Measurements from ENCODE around the gene MARCHF10. TPM values are rescaled to one million over a fixed set of nuclear protein-coding genes. Genes with fewer than 3 reads are reported as not detected.

Gene MARCHF10
- total RNA-seq, 6 donors from 2014 or later, result 0.72 to 7.2 (median 3.2) TPM

DNA sequence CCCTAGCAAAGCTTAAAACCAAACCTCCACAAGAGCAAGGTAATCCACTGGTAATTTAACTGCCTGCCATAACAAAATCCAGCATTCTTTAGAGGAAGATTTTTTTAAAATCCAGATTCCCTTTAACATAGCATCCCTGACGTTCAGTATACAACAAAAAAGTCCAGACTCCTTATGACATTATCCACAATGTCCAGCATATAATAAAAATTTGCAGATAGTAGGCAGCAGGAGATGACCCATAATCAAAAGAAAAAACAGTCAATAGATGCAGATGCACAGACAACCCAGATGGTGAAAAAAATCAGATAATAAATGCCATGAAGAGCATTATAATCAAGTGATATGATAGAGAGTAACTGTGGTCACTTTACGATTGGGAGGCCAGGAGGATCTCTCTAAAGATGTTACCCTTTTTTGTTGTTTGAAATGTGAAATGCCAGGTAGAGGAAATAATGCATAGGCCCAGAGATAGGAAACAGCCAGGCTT lies 147.4 kb downstream of the MARCHF10 start:
- WGBS, 2 donors, result 95 to 96% methylated on average over 2 of the region's 2 CpGs

DNA sequence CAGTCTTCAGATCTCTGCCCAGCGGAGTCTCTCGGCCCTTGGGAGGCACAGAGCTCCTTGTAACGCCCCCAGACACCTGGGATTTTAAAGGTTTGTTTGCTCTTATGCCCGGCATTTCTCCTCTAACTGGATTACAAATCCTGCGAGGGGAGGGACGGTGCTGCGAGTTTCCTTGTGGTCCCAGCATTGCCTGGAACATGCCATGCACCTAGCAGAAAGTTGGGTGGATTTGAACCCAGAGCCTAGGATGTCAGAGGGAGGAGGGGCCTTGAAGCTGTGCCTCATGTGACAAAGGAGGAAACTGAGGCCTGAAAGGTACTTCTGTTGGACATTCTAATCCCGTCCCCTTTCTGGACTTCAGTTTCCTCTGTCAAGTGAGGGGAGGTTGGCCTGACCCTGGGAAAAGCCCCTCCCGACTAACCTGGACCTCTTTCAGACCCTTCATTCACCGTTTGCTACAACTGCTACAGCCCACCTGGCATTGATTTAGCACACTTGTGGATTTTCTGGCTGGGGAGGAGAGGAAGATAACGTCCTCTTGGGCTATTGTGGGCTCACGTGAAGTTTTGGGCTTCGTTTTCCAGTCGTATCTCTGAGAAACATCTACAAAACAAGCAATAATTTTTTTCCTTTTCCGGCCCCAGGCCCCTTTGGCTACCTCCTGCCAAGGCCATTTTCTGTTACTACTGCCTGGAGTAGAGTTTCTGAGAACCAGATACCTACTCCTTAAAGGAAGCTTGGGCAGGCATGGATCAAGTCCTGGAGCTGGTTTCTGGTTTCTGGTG lies 149.8 kb downstream of the MARCHF10 start:
- H3K4me3 ChIP-seq, result no peak overlapping the region
- H3K27ac ChIP-seq, result no peak overlapping the region
- peaks cover 9 to 16% (median 12%) of the 10 kb centered on the region in 4 donors for H3K4me1 ChIP-seq
- no peak for ATAC-seq (ENCODE audit: low FRiP score in 2 of 2)
- WGBS, 2 donors, result 80 to 92% methylated on average over 15 of the region's 15 CpGs
- H3K9me3 ChIP-seq, result peaks cover 0 to 9% (median 0%) of the 10 kb centered on the region in 4 donors
- no peak for TF ChIP-seq POLR2A (IDR thresholded peaks at IDR 0.05)
- TF ChIP-seq EP300 (IDR thresholded peaks at IDR 0.05), result no peak
- TF ChIP-seq, protein P1, sequence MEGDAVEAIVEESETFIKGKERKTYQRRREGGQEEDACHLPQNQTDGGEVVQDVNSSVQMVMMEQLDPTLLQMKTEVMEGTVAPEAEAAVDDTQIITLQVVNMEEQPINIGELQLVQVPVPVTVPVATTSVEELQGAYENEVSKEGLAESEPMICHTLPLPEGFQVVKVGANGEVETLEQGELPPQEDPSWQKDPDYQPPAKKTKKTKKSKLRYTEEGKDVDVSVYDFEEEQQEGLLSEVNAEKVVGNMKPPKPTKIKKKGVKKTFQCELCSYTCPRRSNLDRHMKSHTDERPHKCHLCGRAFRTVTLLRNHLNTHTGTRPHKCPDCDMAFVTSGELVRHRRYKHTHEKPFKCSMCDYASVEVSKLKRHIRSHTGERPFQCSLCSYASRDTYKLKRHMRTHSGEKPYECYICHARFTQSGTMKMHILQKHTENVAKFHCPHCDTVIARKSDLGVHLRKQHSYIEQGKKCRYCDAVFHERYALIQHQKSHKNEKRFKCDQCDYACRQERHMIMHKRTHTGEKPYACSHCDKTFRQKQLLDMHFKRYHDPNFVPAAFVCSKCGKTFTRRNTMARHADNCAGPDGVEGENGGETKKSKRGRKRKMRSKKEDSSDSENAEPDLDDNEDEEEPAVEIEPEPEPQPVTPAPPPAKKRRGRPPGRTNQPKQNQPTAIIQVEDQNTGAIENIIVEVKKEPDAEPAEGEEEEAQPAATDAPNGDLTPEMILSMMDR (IDR thresholded peaks at IDR 0.05), result no peak
- no peak for TF ChIP-seq POLR2AphosphoS5 (IDR thresholded peaks at IDR 0.05)
- DNase-seq, result no peak
- H3K36me3 ChIP-seq, result no peaks in the 10 kb centered on the region
- H3K27me3 ChIP-seq, result no peaks in the 10 kb centered on the region

More for the DNA sequence above, 147.4 kb downstream of the MARCHF10 start:
- ATAC-seq (ENCODE audit: low FRiP score in 2 of 2) (no peak), DNase-seq (no peak)
- peaks cover 0 to 4% (median 0%) of the 10 kb centered on the region in 4 donors for H3K36me3 ChIP-seq
- H3K27me3 ChIP-seq, result no peaks in the 10 kb centered on the region
- TF ChIP-seq, protein P1 (IDR thresholded peaks at IDR 0.05), result no peak
- no peak for TF ChIP-seq EP300 (IDR thresholded peaks at IDR 0.05)
- no peak for TF ChIP-seq POLR2AphosphoS5 (IDR thresholded peaks at IDR 0.05)
- TF ChIP-seq POLR2A (IDR thresholded peaks at IDR 0.05), result no peak
- no peaks in the 10 kb centered on the region for H3K4me1 ChIP-seq
- H3K9me3 ChIP-seq, result peaks cover 0 to 9% (median 0%) of the 10 kb centered on the region in 4 donors
- H3K27ac ChIP-seq, result no peak overlapping the region
- H3K4me3 ChIP-seq, result no peak overlapping the region

DNA sequence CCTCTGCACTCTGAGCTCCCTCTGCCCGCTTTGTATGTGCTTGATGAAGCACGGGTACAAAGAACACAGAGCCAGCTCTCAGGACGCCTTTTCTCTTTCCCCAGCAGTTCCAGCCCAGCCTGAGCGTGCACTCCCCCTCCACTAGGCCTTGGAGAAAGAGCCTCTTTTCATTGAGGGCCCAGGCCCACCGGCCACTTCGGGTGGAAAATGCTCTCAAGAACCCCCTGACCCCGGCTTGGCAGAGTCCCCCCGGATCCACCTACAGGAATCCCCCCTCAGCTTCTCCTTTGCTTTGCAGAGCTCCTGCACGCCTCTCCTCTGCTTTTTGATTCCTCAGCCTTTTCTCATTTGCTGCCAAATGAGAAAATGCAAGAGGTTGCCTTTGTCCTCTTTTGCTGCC lies 150.4 kb downstream of the MARCHF10 start:
- peaks cover 0 to 9% (median 0%) of the 10 kb centered on the region in 4 donors for H3K9me3 ChIP-seq
- 92% methylated on average over 9 of the region's 9 CpGs for WGBS, 2 donors
- H3K36me3 ChIP-seq, result no peaks in the 10 kb centered on the region
- no peaks in the 10 kb centered on the region for H3K27me3 ChIP-seq
- DNase-seq (no peak), ATAC-seq (ENCODE audit: low FRiP score in 2 of 2) (no peak)
- H3K4me1 ChIP-seq, result peaks cover 16 to 23% (median 18%) of the 10 kb centered on the region in 4 donors
- no peak for TF ChIP-seq POLR2AphosphoS5 (IDR thresholded peaks at IDR 0.05)
- TF ChIP-seq, protein P1 (IDR thresholded peaks at IDR 0.05), result no peak
- TF ChIP-seq EP300 (IDR thresholded peaks at IDR 0.05), result no peak
- TF ChIP-seq POLR2A (IDR thresholded peaks at IDR 0.05), result no peak
- no peak overlapping the region for H3K27ac ChIP-seq
- no peak overlapping the region for H3K4me3 ChIP-seq

DNA sequence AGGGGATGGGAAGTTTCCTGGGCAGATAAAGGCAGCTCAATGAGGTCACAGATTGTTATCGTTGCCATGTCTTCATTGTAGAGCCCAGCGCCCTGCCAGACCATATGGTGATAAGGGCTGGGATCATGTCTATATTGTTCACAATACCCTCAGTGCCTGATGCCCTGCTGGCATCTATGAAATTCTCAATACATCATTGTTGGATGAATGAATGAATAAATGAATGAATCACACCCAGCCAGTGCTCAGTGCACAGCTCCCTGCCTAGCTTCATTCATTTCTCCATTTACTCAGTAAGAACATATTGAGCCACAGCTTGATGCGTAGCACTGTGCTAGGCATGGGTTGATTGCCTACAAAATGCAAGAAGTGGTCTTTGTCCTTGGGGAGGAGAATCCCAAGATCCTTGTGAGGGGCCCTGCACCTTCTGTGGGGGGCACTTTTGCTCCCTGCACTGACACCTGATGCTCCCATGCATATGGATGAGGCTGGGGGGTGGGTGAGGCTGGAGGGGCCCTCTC lies 150.9 kb downstream of the MARCHF10 start:
- H3K4me1 ChIP-seq, result peaks cover 18 to 27% (median 22%) of the 10 kb centered on the region in 4 donors
- ATAC-seq (ENCODE audit: low FRiP score in 2 of 2) (no peak), DNase-seq (no peak)
- H3K36me3 ChIP-seq, result no peaks in the 10 kb centered on the region
- peaks cover 0 to 9% (median 0%) of the 10 kb centered on the region in 4 donors for H3K9me3 ChIP-seq
- H3K27ac ChIP-seq, result no peak overlapping the region
- H3K27me3 ChIP-seq, result no peaks in the 10 kb centered on the region
- H3K4me3 ChIP-seq, result no peak overlapping the region
- no peak for TF ChIP-seq POLR2AphosphoS5 (IDR thresholded peaks at IDR 0.05)
- TF ChIP-seq EP300 (IDR thresholded peaks at IDR 0.05), result no peak
- no peak for TF ChIP-seq POLR2A (IDR thresholded peaks at IDR 0.05)
- TF ChIP-seq, protein P1 (IDR thresholded peaks at IDR 0.05), result no peak
- 81 to 90% methylated on average over 3 of the region's 3 CpGs for WGBS, 2 donors
